ENCODE data around the gene TSEN54.

GRCh38 chr17:75504347-75505151 is 11.8 kb upstream of the TSEN54 start:
- TF ChIP-seq CTCF (optimal IDR thresholded peaks at IDR 0.05 in 1 of 3, IDR thresholded peaks at IDR 0.05 in 1 of 3, conservative IDR thresholded peaks at IDR 0.05 in 1 of 3; ENCODE audit: extremely low read depth in 1 of 3, insufficient read depth in 2 of 3, low read length in 3 of 3), result peak; percentile 78 to 85 (median 83)
- TF ChIP-seq EZH2 (IDR thresholded peaks at IDR 0.05; ENCODE audit: low read length), result no peak

Data from keratinocyte (primary cell).